ENCODE data around the gene GUCY1B1. TPM values are rescaled to one million over a fixed set of nuclear protein-coding genes. Genes with fewer than 3 reads are reported as not detected.
"Not testable (repeated sequence)": the region's sequence is repeated elsewhere in the genome, so short reads cannot be mapped to it uniquely, and the experiment has no call there.

The GUCY1B1 gene
- total RNA-seq, 1 experiment from 2014 or later = 0.39 TPM

- Histone ChIP-seq H3K36me3 (ENCODE audit: low read depth) (no peaks in the 10 kb centered on the region), H3K27me3 (ENCODE audit: insufficient read depth, low read depth) (no peaks in the 10 kb centered on the region), H3K27ac (no peak overlapping the region), H3F3A (ENCODE audit: insufficient read depth, low read depth) (no peaks in the 10 kb centered on the region), H4K20me1 (ENCODE audit: insufficient read depth) (no peaks in the 10 kb centered on the region), H3K9me3 (ENCODE audit: insufficient read depth, low read depth) (no peaks in the 10 kb centered on the region), H3K4me2 (no peak overlapping the region), H2AFZ (no peak overlapping the region), H3K79me2 (ENCODE audit: low read depth) (no peaks in the 10 kb centered on the region), H3K4me3 (no peak overlapping the region), H3K4me1 (replicated peaks; ENCODE audit: insufficient read depth) (no peaks in the 10 kb centered on the region), H3K9me2 (ENCODE audit: insufficient read depth) (no peaks in the 10 kb centered on the region)
- DNase-seq = no peak
- ChIA-PET CTCF (no interaction called here), POLR2A (ENCODE audit: unreplicated experiment) (interaction anchor here (0.5 kb wide), 1 partner anchor 1181 kb away, joined by 6 read pairs; no protein-coding TSS in a partner anchor)
- intact Hi-C loops (cut with micrococcal nuclease; ENCODE audit: unreplicated experiment) = no loop called here
- TF ChIP-seq, protein P1, sequence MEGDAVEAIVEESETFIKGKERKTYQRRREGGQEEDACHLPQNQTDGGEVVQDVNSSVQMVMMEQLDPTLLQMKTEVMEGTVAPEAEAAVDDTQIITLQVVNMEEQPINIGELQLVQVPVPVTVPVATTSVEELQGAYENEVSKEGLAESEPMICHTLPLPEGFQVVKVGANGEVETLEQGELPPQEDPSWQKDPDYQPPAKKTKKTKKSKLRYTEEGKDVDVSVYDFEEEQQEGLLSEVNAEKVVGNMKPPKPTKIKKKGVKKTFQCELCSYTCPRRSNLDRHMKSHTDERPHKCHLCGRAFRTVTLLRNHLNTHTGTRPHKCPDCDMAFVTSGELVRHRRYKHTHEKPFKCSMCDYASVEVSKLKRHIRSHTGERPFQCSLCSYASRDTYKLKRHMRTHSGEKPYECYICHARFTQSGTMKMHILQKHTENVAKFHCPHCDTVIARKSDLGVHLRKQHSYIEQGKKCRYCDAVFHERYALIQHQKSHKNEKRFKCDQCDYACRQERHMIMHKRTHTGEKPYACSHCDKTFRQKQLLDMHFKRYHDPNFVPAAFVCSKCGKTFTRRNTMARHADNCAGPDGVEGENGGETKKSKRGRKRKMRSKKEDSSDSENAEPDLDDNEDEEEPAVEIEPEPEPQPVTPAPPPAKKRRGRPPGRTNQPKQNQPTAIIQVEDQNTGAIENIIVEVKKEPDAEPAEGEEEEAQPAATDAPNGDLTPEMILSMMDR (conservative IDR thresholded peaks at IDR 0.05) = no peak
- TF ChIP-seq EZH2 (IDR thresholded peaks at IDR 0.05; ENCODE audit: low read depth) = no peak
- no TSS peak for BruUV-seq (replicated peaks)
Measured at GRCh38 chr4:155794589-155795236, 35.9 kb downstream of the GUCY1B1 start.

DNA sequence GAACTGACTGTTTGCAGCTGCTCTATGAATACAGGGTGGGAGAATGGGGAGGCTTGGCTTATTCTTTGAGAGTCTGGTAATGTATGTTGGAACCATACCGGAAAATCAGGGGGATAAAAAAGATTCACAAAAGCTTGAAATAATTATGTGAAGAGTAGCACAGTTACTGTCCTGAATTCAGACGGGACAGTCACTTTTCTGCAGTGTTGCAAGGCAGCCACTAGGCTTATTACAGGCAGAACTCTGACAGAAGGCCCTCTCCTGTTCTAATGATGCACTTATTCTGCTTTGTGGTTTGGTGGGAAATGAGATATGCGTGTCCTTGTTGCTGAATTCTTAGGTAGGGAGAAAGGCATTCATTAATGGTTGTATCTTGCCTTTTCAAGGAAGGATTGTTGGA is 37.2 kb downstream of the GUCY1B1 start:
- intact Hi-C loops (cut with micrococcal nuclease; ENCODE audit: unreplicated experiment) = no loop called here
- Histone ChIP-seq H3K27ac (no peak overlapping the region), H3K27me3 (ENCODE audit: insufficient read depth, low read depth) (no peaks in the 10 kb centered on the region), H3K4me3 (no peak overlapping the region), H3K36me3 (ENCODE audit: low read depth) (no peaks in the 10 kb centered on the region), H3K9me3 (ENCODE audit: insufficient read depth, low read depth) (no peaks in the 10 kb centered on the region), H2AFZ (no peak overlapping the region), H3K9me2 (ENCODE audit: insufficient read depth) (no peaks in the 10 kb centered on the region), H4K20me1 (ENCODE audit: insufficient read depth) (no peaks in the 10 kb centered on the region), H3K4me2 (no peak overlapping the region), H3K4me1 (replicated peaks; ENCODE audit: insufficient read depth) (no peaks in the 10 kb centered on the region), H3F3A (ENCODE audit: insufficient read depth, low read depth) (no peaks in the 10 kb centered on the region), H3K79me2 (ENCODE audit: low read depth) (no peaks in the 10 kb centered on the region)
- DNase-seq = no peak
- POLR2A ChIA-PET (ENCODE audit: unreplicated experiment) = no interaction called here
- CTCF ChIA-PET = no interaction called here
- no TSS peak for BruUV-seq (replicated peaks)
- no peak for TF ChIP-seq EZH2 (IDR thresholded peaks at IDR 0.05; ENCODE audit: low read depth)
- TF ChIP-seq, protein P1 (conservative IDR thresholded peaks at IDR 0.05) = peak; percentile 34; the same call in 1 of the 2 replicates

GRCh38 chr4:155797581-155797980 is 38.8 kb downstream of the GUCY1B1 start:
- H3K9me3 ChIP-seq (ENCODE audit: insufficient read depth, low read depth); DNase-seq; H3K4me2 ChIP-seq; H3K79me2 ChIP-seq (ENCODE audit: low read depth); H3K9me2 ChIP-seq (ENCODE audit: insufficient read depth); H3K36me3 ChIP-seq (ENCODE audit: low read depth); H3K27me3 ChIP-seq (ENCODE audit: insufficient read depth, low read depth); H3K27ac ChIP-seq; CTCF ChIA-PET; H4K20me1 ChIP-seq (ENCODE audit: insufficient read depth); H3F3A ChIP-seq (ENCODE audit: insufficient read depth, low read depth); H3K4me3 ChIP-seq; H3K4me1 ChIP-seq (replicated peaks; ENCODE audit: insufficient read depth); BruUV-seq (replicated peaks); POLR2A ChIA-PET (ENCODE audit: unreplicated experiment); H2AFZ ChIP-seq; intact Hi-C loops (cut with micrococcal nuclease; ENCODE audit: unreplicated experiment): not testable (repeated sequence)

Measured in PC-9 (cell line).